HepG2 (cell line): ENCODE results near the gene SEMA6B. TPM values are rescaled to one million over a fixed set of nuclear protein-coding genes. Genes with fewer than 3 reads are reported as not detected.
A peak's percentile ranks its signal among the peaks of the same experiment; 100 is the strongest.

Experiments used
- CBFB ChIP-seq: sonication (generic); formaldehyde crosslinking; IDR thresholded peaks from 2 replicates; pipeline ENCODE4 v1.4.0; 2020; ENCODE audit warnings: missing genetic modification reagents
- FLYWCH1 ChIP-seq: sonication (generic); formaldehyde crosslinking; IDR thresholded peaks from 2 replicates; pipeline ENCODE4 v1.8.1; 2023; ENCODE audit warnings: mild to moderate bottlenecking, missing genetic modification reagents
- GATAD2A ChIP-seq: IDR thresholded peaks from 2 replicates; pipeline ENCODE4 v1.6.1; 2016
- GRHL1 ChIP-seq: sonication (generic); formaldehyde crosslinking; conservative IDR thresholded peaks from 2 replicates; pipeline ENCODE4 v1.8.0; 2022; ENCODE audit warnings: missing genetic modification reagents
- HES4 ChIP-seq: sonication (generic); formaldehyde crosslinking; IDR thresholded peaks from 2 replicates; pipeline ENCODE4 v1.9.0; 2021; ENCODE audit warnings: mild to moderate bottlenecking, missing genetic modification reagents, borderline replicate concordance
- HIVEP1 ChIP-seq: sonication (generic); formaldehyde crosslinking; IDR thresholded peaks from 2 replicates; pipeline ENCODE4 v1.4.0; 2020; ENCODE audit warnings: mild to moderate bottlenecking, missing genetic modification reagents
- ISL2 ChIP-seq: sonication (generic); formaldehyde crosslinking; IDR thresholded peaks from 2 replicates; pipeline ENCODE4 v1.5.0; 2020; ENCODE audit warnings: missing genetic modification reagents
- KDM4B ChIP-seq: sonication (generic); formaldehyde crosslinking; IDR thresholded peaks from 2 replicates; pipeline ENCODE4 v1.4.0; 2020; ENCODE audit warnings: missing genetic modification reagents
- POLR2G ChIP-seq: fragments of 200-400 bp; formaldehyde crosslinking; IDR thresholded peaks from 2 replicates; pipeline ENCODE4 v1.6.1; 2018; ENCODE audit warnings: mild to moderate bottlenecking, low read depth, low read length, moderate library complexity
- PRMT3 ChIP-seq: sonication (generic); formaldehyde crosslinking; IDR thresholded peaks from 2 replicates; pipeline ENCODE4 v1.8.1; 2022; ENCODE audit warnings: low read depth, mild to moderate bottlenecking, moderate library complexity, missing genetic modification reagents, borderline replicate concordance
- SIX4 ChIP-seq: sonication (generic); formaldehyde crosslinking; IDR thresholded peaks from 2 replicates; pipeline ENCODE4 v1.4.0; 2020; ENCODE audit warnings: missing genetic modification reagents
- SNAPC5 ChIP-seq: sonication (generic); formaldehyde crosslinking; IDR thresholded peaks from 2 replicates; pipeline ENCODE4 v1.8.1; 2023; ENCODE audit warnings: mild to moderate bottlenecking, missing genetic modification reagents, borderline replicate concordance
- SP2 ChIP-seq: sonication (generic); formaldehyde crosslinking; IDR thresholded peaks from 2 replicates; pipeline ENCODE4 v1.5.1; 2020; ENCODE audit warnings: mild to moderate bottlenecking, missing genetic modification reagents
- SP4 ChIP-seq: sonication (generic); formaldehyde crosslinking; IDR thresholded peaks from 2 replicates; pipeline ENCODE4 v1.8.1; 2023; ENCODE audit warnings: mild to moderate bottlenecking, missing genetic modification reagents
- TBX2 ChIP-seq: sonication (generic); formaldehyde crosslinking; IDR thresholded peaks from 2 replicates; pipeline ENCODE4 v1.5.0; 2020; ENCODE audit warnings: missing genetic modification reagents, mild to moderate bottlenecking, borderline replicate concordance
- TCF12 ChIP-seq, 2 experiments: fragments of 450-650 bp in 1 of 2; sonication (generic) in 1 of 2; formaldehyde crosslinking in 1 of 2; IDR thresholded peaks; 2 replicates each; pipeline versions ENCODE4 v1.6.1 to v1.8.0; 2017 to 2022; ENCODE audit warnings: antibody characterized with exemption in 1 of 2, mild to moderate bottlenecking in 1 of 2, missing genetic modification reagents in 1 of 2, moderate library complexity in 1 of 2
- ZBTB8A ChIP-seq: sonication (generic); formaldehyde crosslinking; IDR thresholded peaks from 2 replicates; pipeline ENCODE4 v1.4.0; 2020; ENCODE audit warnings: mild to moderate bottlenecking, low read depth, missing genetic modification reagents, borderline replicate concordance
- ZFP1 ChIP-seq: IDR thresholded peaks from 2 replicates; pipeline ENCODE4 v1.6.1; 2016
- ZKSCAN1 ChIP-seq: fragments of 150-350 bp; IDR thresholded peaks from 2 replicates; pipeline ENCODE4 v1.6.1; 2014; ENCODE audit warnings: low read length
- ZNF326 ChIP-seq: sonication (generic); formaldehyde crosslinking; IDR thresholded peaks from 2 replicates; pipeline ENCODE4 v1.4.0; 2020; ENCODE audit warnings: missing genetic modification reagents, borderline replicate concordance
- ZNF33B ChIP-seq: sonication (generic); formaldehyde crosslinking; IDR thresholded peaks from 2 replicates; pipeline ENCODE4 v1.5.1; 2020; ENCODE audit warnings: mild to moderate bottlenecking, missing genetic modification reagents
- ZNF441 ChIP-seq: sonication (generic); formaldehyde crosslinking; IDR thresholded peaks from 2 replicates; pipeline ENCODE4 v1.7.0; 2021; ENCODE audit warnings: missing genetic modification reagents, borderline replicate concordance
- ZNF598 ChIP-seq: sonication (generic); formaldehyde crosslinking; IDR thresholded peaks from 2 replicates; pipeline ENCODE4 v1.5.1; 2020; ENCODE audit warnings: mild to moderate bottlenecking, missing genetic modification reagents, borderline replicate concordance
- ZNF687 ChIP-seq: sonication (generic); formaldehyde crosslinking; IDR thresholded peaks from 2 replicates; pipeline ENCODE4 v1.5.1; 2020; ENCODE audit warnings: mild to moderate bottlenecking, missing genetic modification reagents, moderate library complexity
- ZNF816 ChIP-seq: sonication (generic); formaldehyde crosslinking; IDR thresholded peaks from 2 replicates; pipeline ENCODE4 v1.8.0; 2022; ENCODE audit warnings: missing genetic modification reagents, mild to moderate bottlenecking, borderline replicate concordance
- ZSCAN20 ChIP-seq: sonication (generic); formaldehyde crosslinking; IDR thresholded peaks from 2 replicates; pipeline ENCODE4 v1.4.0; 2020; ENCODE audit warnings: missing genetic modification reagents, mild to moderate bottlenecking, borderline replicate concordance
- polyA plus RNA-seq, 8 experiments: library from polyadenylated mRNA; depleted of rRNA in 3 of 8; stranded (reverse) in 7 of 8; unstranded in 1 of 8; fragments of >200 nt; fragmentation: Illumina TruSeq in 4 of 8; extraction: Trizol in 4 of 8; gene quantifications; 2 replicates each; pipeline versions ENCODE4 v1.2.1 to v1.2.3, GENCODE V29; 2011 to 2016; ENCODE audit warnings: low read depth in 4 of 8, missing spikeins in 1 of 8, mixed read lengths in 1 of 8; ENCODE audit not compliant: insufficient read depth in 1 of 8
- total RNA-seq, 5 experiments: library from RNA; depleted of rRNA; stranded (reverse); fragments of >200 nt; fragmentation: Illumina TruSeq; extraction: Trizol; gene quantifications; 2 replicates each; pipeline ENCODE4 v1.2.3, GENCODE V29; 2016; ENCODE audit warnings: low read depth in 1 of 5

SEMA6B gene
- total and polyA plus RNA-seq, 2 of the 13 experiments (the other 11 are each of a cell fraction or from before 2014, with no cell fraction given): 45.5 to 67.1 TPM

DNA sequence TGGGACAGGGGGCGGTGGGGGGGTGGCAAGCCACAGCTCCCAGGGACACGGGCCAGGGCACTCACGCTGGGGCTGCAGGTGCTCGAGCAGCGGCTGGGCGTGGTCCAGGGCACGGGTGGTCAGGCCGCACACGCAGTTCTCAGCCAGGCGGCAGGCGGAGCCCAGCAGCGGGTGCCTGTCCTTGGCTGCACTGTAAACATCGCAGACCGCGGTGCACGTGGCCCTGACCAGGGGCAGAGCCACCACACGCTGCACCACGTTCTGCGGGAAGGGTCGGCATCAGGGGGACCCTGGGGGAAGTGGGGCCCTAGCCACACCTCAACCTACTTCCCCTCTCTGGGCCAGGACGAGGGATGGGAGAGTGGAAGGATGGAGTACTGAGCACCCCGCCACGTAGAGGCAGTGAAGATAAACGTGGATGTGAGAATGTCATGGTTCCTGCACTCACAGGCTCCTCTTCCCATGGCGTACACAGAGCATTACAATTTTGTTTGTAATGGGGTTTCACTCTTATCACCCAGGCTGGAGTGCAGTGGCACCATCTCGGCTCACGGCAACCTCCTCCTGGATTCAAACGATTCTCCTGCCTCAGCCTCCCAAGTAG is 27.8 kb downstream of the SEMA6B start (continued):
- TF ChIP-seq ZNF687 (CRISPR knock-in tag): peak; percentile 100
- no peak for TF ChIP-seq PRMT3 (CRISPR knock-in tag)
- no peak; the same call in 1 of the 2 replicates for TF ChIP-seq CBFB (CRISPR knock-in tag)
- TF ChIP-seq ZBTB8A (CRISPR knock-in tag): no peak
- TF ChIP-seq ZNF326 (CRISPR knock-in tag): no peak
- TF ChIP-seq ZNF598: no peak; the same call in 1 of the 2 replicates
- TF ChIP-seq HES4 (CRISPR knock-in tag): peak; percentile 89
- 0 out of 2 replicates have a peak, but pooled peaks have one; percentile 36 for TF ChIP-seq ISL2 (CRISPR knock-in tag)
- TF ChIP-seq TBX2: peak; percentile 80; the same call in 1 of the 2 replicates
- no peak for TF ChIP-seq HIVEP1 (CRISPR knock-in tag)
- TF ChIP-seq ZKSCAN1: no peak
- TF ChIP-seq SIX4: no peak
- no peak for TF ChIP-seq FLYWCH1 (CRISPR knock-in tag)
- no peak for TF ChIP-seq GRHL1 (CRISPR knock-in tag)
- 0 out of 2 replicates have a peak, but pooled peaks have one; percentile 42 for TF ChIP-seq ZNF816 (CRISPR knock-in tag)
- peak; percentile 83 for TF ChIP-seq GATAD2A (CRISPR knock-in tag)
- peak; percentile 23; the same call in 1 of the 2 replicates for TF ChIP-seq ZFP1 (CRISPR knock-in tag)
- TF ChIP-seq SP4 (CRISPR knock-in tag): peak; percentile 27; the same call in 1 of the 2 replicates
- no peak for TF ChIP-seq ZNF33B (CRISPR knock-in tag)
- TF ChIP-seq KDM4B (CRISPR knock-in tag): peak; percentile 71; the same call in 1 of the 2 replicates
- TF ChIP-seq ZSCAN20 (CRISPR knock-in tag): no peak
- TF ChIP-seq SP2 (CRISPR knock-in tag): no peak
- no peak for TF ChIP-seq SNAPC5 (CRISPR knock-in tag)
- 0 out of 2 replicates have a peak, but pooled peaks have one; percentile 31 for TF ChIP-seq ZNF441 (CRISPR knock-in tag)
- TF ChIP-seq TCF12 (IDR thresholded peaks at IDR 0.05): no peak
- no peak for TF ChIP-seq TCF12 (CRISPR knock-in tag; IDR thresholded peaks at IDR 0.05)
- no peak for TF ChIP-seq POLR2G
